Gastrocnemius medialis (tissue), 4 donors: ENCODE measurements around the gene TMEM174. TPM values are rescaled to one million over a fixed set of nuclear protein-coding genes. Genes with fewer than 3 reads are reported as not detected.
"Not testable (repeated sequence)": the region's sequence is repeated elsewhere in the genome, so short reads cannot be mapped to it uniquely, and the experiment has no call there.

Experiments used
- ATAC-seq, 2 donors: fragments of 150-250 bp; one replicate each; pipeline ENCODE4 v1.9.1; 2016
- DNase-seq, 2 donors: peaks; one replicate each; pipeline ENCODE4 v3.0.0-alpha.2; 2019
- H3K27ac ChIP-seq, 4 donors: fragments of 200-600 bp; sonication (generic); 1 replicate in 1 of 4; 2 replicates in 3 of 4; pipeline ENCODE4 v1.5.1; 2016 to 2018; ENCODE audit warnings: mild to moderate bottlenecking in 2 of 4, moderate library complexity in 1 of 4
- H3K27me3 ChIP-seq, 3 donors: fragments of 200-600 bp; sonication (generic) in 2 of 3; 1 replicate in 1 of 3; 2 replicates in 2 of 3; pipeline versions ENCODE4 v1.5.1 to v1.6.0; 2016 to 2019; ENCODE audit warnings: mild to moderate bottlenecking in 1 of 3, moderate library complexity in 1 of 3
- H3K36me3 ChIP-seq, 2 donors: fragments of 200-600 bp; sonication (generic) in 1 of 2; one replicate each; pipeline ENCODE4 v1.5.1; 2017 to 2018
- H3K4me1 ChIP-seq, 2 donors: fragments of 200-600 bp; sonication (generic) in 1 of 2; one replicate each; pipeline ENCODE4 v1.5.1; 2016 to 2017; ENCODE audit warnings: mild to moderate bottlenecking in 2 of 2
- H3K4me3 ChIP-seq, 4 donors: fragments of 200-600 bp; sonication (generic) in 3 of 4; 1 replicate in 1 of 4; 2 replicates in 3 of 4; pipeline ENCODE4 v1.5.1; 2016 to 2019; ENCODE audit warnings: mild to moderate bottlenecking in 2 of 4
- H3K9me3 ChIP-seq, 3 donors: fragments of 200-600 bp; sonication (generic) in 2 of 3; 1 replicate in 1 of 3; 2 replicates in 2 of 3; pipeline ENCODE4 v1.5.1; 2016 to 2019
- CTCF ChIP-seq, 5 experiments: fragments of 450-650 bp in 3 of 5; fragments of 200-600 bp in 2 of 5; sonication (generic) in 2 of 5; IDR thresholded peaks in 4 of 5; conservative IDR thresholded peaks in 1 of 5; 1 replicate in 4 of 5; 2 replicates in 1 of 5; pipeline ENCODE4 v1.5.1; 2016 to 2019; ENCODE audit warnings: antibody characterized with exemption in 5 of 5, mild to moderate bottlenecking in 3 of 5, moderate library complexity in 3 of 5
- POLR2A ChIP-seq, 2 donors: fragments of 450-650 bp; IDR thresholded peaks; one replicate each; pipeline ENCODE4 v1.6.1; 2017; ENCODE audit warnings: antibody characterized with exemption in 2 of 2, mild to moderate bottlenecking in 2 of 2, moderate library complexity in 2 of 2
- in situ Hi-C, 4 donors: fragments of 200-750 bp; cut with MboI; loops; one replicate each; pipeline versions ENCODE4 v1.15.0 to v1.8.0; 2017; ENCODE audit warnings: low sequenced_read_pairs in 4 of 4
- intact Hi-C: fragments of 100-400 bp; cut with DNase I; formaldehyde crosslinking; loops from one replicate; pipeline ENCODE4 v1.15.1; 2023; ENCODE audit warnings: low total_unique reads
- total RNA-seq, 4 donors: library from RNA; depleted of rRNA; stranded (reverse); fragments of >200 nt; gene quantifications; one replicate each; pipeline versions ENCODE4 v1.1.0 to v1.2.3, GENCODE V29; 2016

The TMEM174 gene
- total RNA-seq, 4 donors from 2014 or later: not detected

GRCh38 chr5:73212693-73213092 is 39.7 kb downstream of the TMEM174 start:
- H3K4me3 ChIP-seq, ATAC-seq, DNase-seq, H3K4me1 ChIP-seq, H3K27ac ChIP-seq, H3K36me3 ChIP-seq, H3K9me3 ChIP-seq: not testable (repeated sequence)
- H3K27me3 ChIP-seq: peaks cover 28 to 54% (median 44%) of the 10 kb centered on the region in 3 donors
- in situ Hi-C loops (loop anchor here in 2 of 4 donors (25.0 kb wide), 2 partner anchors 225 to 275 kb away; partner anchors contain the start of gene FOXD1 (in 2 of the 2)), intact Hi-C loops (loop anchor here (10.0 kb wide), 2 partner anchors 92 to 118 kb away; no protein-coding TSS in a partner anchor)

GRCh38 chr5:73213566-73213998 is 40.6 kb downstream of the TMEM174 start:
- Histone ChIP-seq H3K27ac (no peak overlapping the region), H3K9me3 (no peaks in the 10 kb centered on the region), H3K36me3 (no peaks in the 10 kb centered on the region), H3K4me3 (no peak overlapping the region), H3K27me3 (peaks cover 34 to 55% (median 49%) of the 10 kb centered on the region in 3 donors), H3K4me1 (peaks cover 4 to 9% of the 10 kb centered on the region in 2 donors)
- in situ Hi-C loops: loop anchor here in 2 of 4 donors (25.0 kb wide), 2 partner anchors 224 to 276 kb away; partner anchors contain the start of gene FOXD1 (in 2 of the 2)
- TF ChIP-seq POLR2A (IDR thresholded peaks at IDR 0.05) (no peak), CTCF (IDR thresholded peaks at IDR 0.05 in 4 of 5, conservative IDR thresholded peaks at IDR 0.05 in 1 of 5) (no peak)
- intact Hi-C loops: loop anchor here (10.0 kb wide), 2 partner anchors 91 to 119 kb away; no protein-coding TSS in a partner anchor
- ATAC-seq (no peak), DNase-seq (no peak)

- intact Hi-C loops: loop anchor here (2.0 to 10.0 kb wide), 3 partner anchors 90 to 236 kb away; no protein-coding TSS in a partner anchor
- no peak for ATAC-seq
Observed at GRCh38 chr5:73214306-73214705, 41.3 kb downstream of the TMEM174 start.

GRCh38 chr5:73214996-73215395 is 42.0 kb downstream of the TMEM174 start:
- Histone ChIP-seq H3K9me3 (no peaks in the 10 kb centered on the region), H3K4me1 (peaks cover 4 to 9% of the 10 kb centered on the region in 2 donors), H3K27me3 (peaks cover 34 to 64% (median 45%) of the 10 kb centered on the region in 3 donors), H3K4me3 (no peak overlapping the region), H3K36me3 (no peaks in the 10 kb centered on the region), H3K27ac (no peak overlapping the region)
- TF ChIP-seq CTCF (IDR thresholded peaks at IDR 0.05 in 4 of 5, conservative IDR thresholded peaks at IDR 0.05 in 1 of 5): no peak
- TF ChIP-seq POLR2A (IDR thresholded peaks at IDR 0.05): no peak
- DNase-seq: no peak
- no peak for ATAC-seq
- in situ Hi-C loops (loop anchor here in 2 of 4 donors (25.0 kb wide), 2 partner anchors 222 to 278 kb away; partner anchors contain the start of gene FOXD1 (in 2 of the 2)), intact Hi-C loops (loop anchor here (2.0 to 10.0 kb wide), 3 partner anchors 90 to 236 kb away; no protein-coding TSS in a partner anchor)

More at GRCh38 chr5:73214306-73214705, 41.3 kb downstream of the TMEM174 start:
- Histone ChIP-seq H3K4me3 (no peak overlapping the region), H3K27me3 (peaks cover 34 to 62% (median 46%) of the 10 kb centered on the region in 3 donors), H3K27ac (no peak overlapping the region), H3K9me3 (no peaks in the 10 kb centered on the region), H3K4me1 (peaks cover 4 to 9% of the 10 kb centered on the region in 2 donors), H3K36me3 (no peaks in the 10 kb centered on the region)
- no peak for DNase-seq
- in situ Hi-C loops: loop anchor here in 2 of 4 donors (25.0 kb wide), 2 partner anchors 223 to 277 kb away; partner anchors contain the start of gene FOXD1 (in 2 of the 2)
- TF ChIP-seq CTCF (IDR thresholded peaks at IDR 0.05 in 4 of 5, conservative IDR thresholded peaks at IDR 0.05 in 1 of 5) (no peak), POLR2A (IDR thresholded peaks at IDR 0.05) (no peak)

- Histone ChIP-seq H3K27ac (no peak overlapping the region), H3K36me3 (no peaks in the 10 kb centered on the region), H3K27me3 (peaks cover 34 to 64% (median 49%) of the 10 kb centered on the region in 3 donors), H3K4me3 (peak overlapping the region; percentile 34 to 71 (median 50)), H3K9me3 (no peaks in the 10 kb centered on the region), H3K4me1 (peaks cover 4 to 9% of the 10 kb centered on the region in 2 donors)
- TF ChIP-seq POLR2A (IDR thresholded peaks at IDR 0.05) (no peak), CTCF (IDR thresholded peaks at IDR 0.05 in 4 of 5, conservative IDR thresholded peaks at IDR 0.05 in 1 of 5) (no peak)
- intact Hi-C loops (loop anchor here (2.0 to 10.0 kb wide), 3 partner anchors 89 to 235 kb away; no protein-coding TSS in a partner anchor), in situ Hi-C loops (loop anchor here in 2 of 4 donors (25.0 kb wide), 2 partner anchors 222 to 278 kb away; partner anchors contain the start of gene FOXD1 (in 2 of the 2))
- no peak for DNase-seq
- ATAC-seq: peak; percentile 13 to 28
Observed at GRCh38 chr5:73215531-73215890, 42.5 kb downstream of the TMEM174 start.
